ENCODE data around the gene GPR119.
"Not testable (repeated sequence)": the region's sequence is repeated elsewhere in the genome, so short reads cannot be mapped to it uniquely, and the experiment has no call there.

The GPR119 gene

GRCh38 chrX:130385520-130385919 lies at the start of gene GPR119:
TSS of gene GPR119 (minus strand) at chrX:130385674. CDS start at chrX:130385447, 227 bp downstream.
- DNase-seq (ENCODE audit: low read depth) = no peak

- not testable (repeated sequence) for DNase-seq (ENCODE audit: low read depth)
These were observed 43.8 kb upstream of the GPR119 start for GRCh38 chrX:130429236-130429635.

GRCh38 chrX:130426531-130426930 lies 41.1 kb upstream of the GPR119 start:
- no peak for DNase-seq (ENCODE audit: low read depth)

- DNase-seq (ENCODE audit: low read depth) = no peak
These were observed 33.8 kb upstream of the GPR119 start for GRCh38 chrX:130419263-130419662.

- DNase-seq (ENCODE audit: low read depth) = no peak
These were observed 33.3 kb upstream of the GPR119 start for GRCh38 chrX:130418740-130419139.

GRCh38 chrX:130418066-130418465 lies 32.6 kb upstream of the GPR119 start:
- DNase-seq (ENCODE audit: low read depth) = no peak

- no peak for DNase-seq (ENCODE audit: low read depth)
These were observed 31.3 kb upstream of the GPR119 start for GRCh38 chrX:130416785-130417184.

GRCh38 chrX:130415201-130415600 lies 29.7 kb upstream of the GPR119 start:
- DNase-seq (ENCODE audit: low read depth) = no peak

- DNase-seq (ENCODE audit: low read depth) = no peak
These were observed 29.3 kb upstream of the GPR119 start for GRCh38 chrX:130414800-130415199.

GRCh38 chrX:130413415-130413814 lies 27.9 kb upstream of the GPR119 start:
- DNase-seq (ENCODE audit: low read depth) = peak; percentile 1

GRCh38 chrX:130402208-130402684 lies 16.8 kb upstream of the GPR119 start:
- DNase-seq (ENCODE audit: low read depth) = no peak

- peak; percentile 80 for DNase-seq (ENCODE audit: low read depth)
These were observed 16.1 kb upstream of the GPR119 start, which contains the start of gene RBMX2 for GRCh38 chrX:130401415-130402207. TSS of gene RBMX2 (plus strand) at chrX:130401987. CDS start at chrX:130402033, 46 bp downstream.

- no peak for DNase-seq (ENCODE audit: low read depth)
These were observed 9.9 kb upstream of the GPR119 start for GRCh38 chrX:130395341-130395740.

GRCh38 chrX:130393451-130394074 lies 8.1 kb upstream of the GPR119 start:
- DNase-seq (ENCODE audit: low read depth) = peak; percentile 53

GRCh38 chrX:130386408-130386808 lies 934 bp upstream of the GPR119 start:
- no peak for DNase-seq (ENCODE audit: low read depth)

GRCh38 chrX:130378024-130378669 lies 7.3 kb downstream of the GPR119 start:
- no peak for DNase-seq (ENCODE audit: low read depth)

GRCh38 chrX:130376077-130376476 lies 9.4 kb downstream of the GPR119 start:
- DNase-seq (ENCODE audit: low read depth) = no peak

GRCh38 chrX:130352050-130352449 lies 33.4 kb downstream of the GPR119 start:
- not testable (repeated sequence) for DNase-seq (ENCODE audit: low read depth)

- no peak for DNase-seq (ENCODE audit: low read depth)
These were observed 33.9 kb downstream of the GPR119 start for GRCh38 chrX:130351567-130351966.

GRCh38 chrX:130347321-130347720 lies 38.2 kb downstream of the GPR119 start:
- peak; percentile 55 for DNase-seq (ENCODE audit: low read depth)

- DNase-seq (ENCODE audit: low read depth) = peak; percentile 6
These were observed 42.1 kb downstream of the GPR119 start for GRCh38 chrX:130343411-130343810.

- DNase-seq (ENCODE audit: low read depth) = no peak
These were observed 45.2 kb downstream of the GPR119 start for GRCh38 chrX:130340271-130340670.
